ENCODE data around the gene TOB2.

TOB2 gene

GRCh38 chr22:41384128-41384527, 62.5 kb downstream of the TOB2 start:
- H3K9ac ChIP-seq (ENCODE audit: low read length), result no peak overlapping the region
- TF ChIP-seq EZH2 (IDR thresholded peaks at IDR 0.05; ENCODE audit: borderline replicate concordance, low read length), result no peak
- TF ChIP-seq, protein P1, sequence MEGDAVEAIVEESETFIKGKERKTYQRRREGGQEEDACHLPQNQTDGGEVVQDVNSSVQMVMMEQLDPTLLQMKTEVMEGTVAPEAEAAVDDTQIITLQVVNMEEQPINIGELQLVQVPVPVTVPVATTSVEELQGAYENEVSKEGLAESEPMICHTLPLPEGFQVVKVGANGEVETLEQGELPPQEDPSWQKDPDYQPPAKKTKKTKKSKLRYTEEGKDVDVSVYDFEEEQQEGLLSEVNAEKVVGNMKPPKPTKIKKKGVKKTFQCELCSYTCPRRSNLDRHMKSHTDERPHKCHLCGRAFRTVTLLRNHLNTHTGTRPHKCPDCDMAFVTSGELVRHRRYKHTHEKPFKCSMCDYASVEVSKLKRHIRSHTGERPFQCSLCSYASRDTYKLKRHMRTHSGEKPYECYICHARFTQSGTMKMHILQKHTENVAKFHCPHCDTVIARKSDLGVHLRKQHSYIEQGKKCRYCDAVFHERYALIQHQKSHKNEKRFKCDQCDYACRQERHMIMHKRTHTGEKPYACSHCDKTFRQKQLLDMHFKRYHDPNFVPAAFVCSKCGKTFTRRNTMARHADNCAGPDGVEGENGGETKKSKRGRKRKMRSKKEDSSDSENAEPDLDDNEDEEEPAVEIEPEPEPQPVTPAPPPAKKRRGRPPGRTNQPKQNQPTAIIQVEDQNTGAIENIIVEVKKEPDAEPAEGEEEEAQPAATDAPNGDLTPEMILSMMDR (IDR thresholded peaks at IDR 0.05; ENCODE audit: low read length), result no peak
- H3K9me2 ChIP-seq (ENCODE audit: low read depth, low read length), result no peaks in the 10 kb centered on the region
- no peak overlapping the region for H3K27ac ChIP-seq (ENCODE audit: low read depth, low read length, poor library complexity, severe bottlenecking)
- no peak overlapping the region for H3K4me3 ChIP-seq (ENCODE audit: low read depth, low read length, poor library complexity, severe bottlenecking)
- H3K9me3 ChIP-seq (ENCODE audit: low read length), result no peaks in the 10 kb centered on the region
- H4K20me1 ChIP-seq (ENCODE audit: insufficient read depth, low read length), result no peaks in the 10 kb centered on the region
- H3F3A ChIP-seq (ENCODE audit: insufficient read depth, low read length), result no peaks in the 10 kb centered on the region
- H3K27me3 ChIP-seq (ENCODE audit: insufficient read depth, low read length), result no peaks in the 10 kb centered on the region
- H3K4me2 ChIP-seq (ENCODE audit: low read length), result no peak overlapping the region
- peaks cover 15% of the 10 kb centered on the region for H3K36me3 ChIP-seq (ENCODE audit: insufficient read depth, low read length)
- H3K79me2 ChIP-seq (ENCODE audit: insufficient read depth, low read length), result no peaks in the 10 kb centered on the region
- no peak overlapping the region for H2AFZ ChIP-seq (ENCODE audit: low read length)
- peaks cover 22% of the 10 kb centered on the region for H3K4me1 ChIP-seq (ENCODE audit: insufficient read depth, low read length, severe bottlenecking)

Measured in OCI-LY1 (cell line).